ES-I3 (cell line): ENCODE data around the gene LAMC1.

Experiments used
- H3K36me3 ChIP-seq: 2 replicates; pipeline ENCODE4 v1.6.1; 2013; ENCODE audit warnings: mild to moderate bottlenecking, low read length, control low read depth, moderate library complexity; ENCODE audit not compliant: insufficient read depth
- H3K4me1 ChIP-seq: 2 replicates; pipeline ENCODE4 v1.6.1; 2013; ENCODE audit warnings: mild to moderate bottlenecking, control low read depth, low read length; ENCODE audit not compliant: insufficient read depth
- H3K9ac ChIP-seq: 2 replicates; pipeline ENCODE4 v1.6.1; 2013; ENCODE audit warnings: low read depth, mild to moderate bottlenecking, low read length, moderate library complexity
- H3K9me3 ChIP-seq: 2 replicates; pipeline ENCODE4 v1.6.1; 2013; ENCODE audit warnings: mild to moderate bottlenecking, low read length, moderate library complexity; ENCODE audit not compliant: control insufficient read depth, insufficient read depth

Gene LAMC1

GRCh38 chr1:183002797-183003196 lies 20.4 kb upstream of the LAMC1 start:
- H3K36me3 ChIP-seq = no peaks in the 10 kb centered on the region
- no peaks in the 10 kb centered on the region for H3K4me1 ChIP-seq
- no peak overlapping the region for H3K9ac ChIP-seq
- no peaks in the 10 kb centered on the region for H3K9me3 ChIP-seq

GRCh38 chr1:183003203-183003602 lies 20.0 kb upstream of the LAMC1 start:
- H3K36me3 ChIP-seq = no peaks in the 10 kb centered on the region
- no peaks in the 10 kb centered on the region for H3K9me3 ChIP-seq
- no peaks in the 10 kb centered on the region for H3K4me1 ChIP-seq
- no peak overlapping the region for H3K9ac ChIP-seq

GRCh38 chr1:183004141-183004540 lies 19.1 kb upstream of the LAMC1 start:
- Histone ChIP-seq H3K36me3 (no peaks in the 10 kb centered on the region), H3K4me1 (no peaks in the 10 kb centered on the region), H3K9me3 (no peaks in the 10 kb centered on the region), H3K9ac (no peak overlapping the region)

- Histone ChIP-seq H3K36me3 (no peaks in the 10 kb centered on the region), H3K9ac (no peak overlapping the region), H3K9me3 (0 out of 2 replicates have a peak, but pooled peaks cover 4% of the 10 kb centered on the region), H3K4me1 (no peaks in the 10 kb centered on the region)
These were observed 11.4 kb upstream of the LAMC1 start for GRCh38 chr1:183011859-183012258.

- H3K9ac ChIP-seq = no peak overlapping the region
- H3K4me1 ChIP-seq = no peaks in the 10 kb centered on the region
- H3K36me3 ChIP-seq = no peaks in the 10 kb centered on the region
- 0 out of 2 replicates have a peak, but pooled peaks cover 4% of the 10 kb centered on the region for H3K9me3 ChIP-seq
These were observed 10.8 kb upstream of the LAMC1 start for GRCh38 chr1:183012301-183012994.

- Histone ChIP-seq H3K9me3 (no peaks in the 10 kb centered on the region), H3K9ac (no peak overlapping the region)
These were observed 4.0 kb upstream of the LAMC1 start for GRCh38 chr1:183019139-183019740.

GRCh38 chr1:183019860-183020259 lies 3.4 kb upstream of the LAMC1 start:
- Histone ChIP-seq H3K9me3 (no peaks in the 10 kb centered on the region), H3K36me3 (no peaks in the 10 kb centered on the region), H3K9ac (no peak overlapping the region), H3K4me1 (peaks cover 6% of the 10 kb centered on the region; the same call in 1 of the 2 replicates)

More at GRCh38 chr1:183019139-183019740, 4.0 kb upstream of the LAMC1 start:
- H3K4me1 ChIP-seq = peaks cover 6% of the 10 kb centered on the region; the same call in 1 of the 2 replicates
- no peaks in the 10 kb centered on the region for H3K36me3 ChIP-seq

GRCh38 chr1:183021405-183022201 lies 1.6 kb upstream of the LAMC1 start:
- peak overlapping the region; percentile 92 for H3K9ac ChIP-seq
- H3K9me3 ChIP-seq = no peaks in the 10 kb centered on the region
- H3K4me1 ChIP-seq = peaks cover 11% of the 10 kb centered on the region
- no peaks in the 10 kb centered on the region for H3K36me3 ChIP-seq

GRCh38 chr1:183022202-183023145 lies 746 bp upstream of the LAMC1 start:
- peaks cover 15% of the 10 kb centered on the region for H3K4me1 ChIP-seq
- peak overlapping the region; percentile 92 for H3K9ac ChIP-seq
- H3K36me3 ChIP-seq = no peaks in the 10 kb centered on the region

GRCh38 chr1:183023601-183024316 lies 539 bp downstream of the LAMC1 start:
- Histone ChIP-seq H3K9me3 (no peaks in the 10 kb centered on the region), H3K36me3 (no peaks in the 10 kb centered on the region), H3K4me1 (peaks cover 24% of the 10 kb centered on the region), H3K9ac (peak overlapping the region; percentile 82)

More at GRCh38 chr1:183022202-183023145, 746 bp upstream of the LAMC1 start:
- no peaks in the 10 kb centered on the region for H3K9me3 ChIP-seq

- Histone ChIP-seq H3K36me3 (no peaks in the 10 kb centered on the region), H3K4me1 (peaks cover 31% of the 10 kb centered on the region), H3K9ac (peak overlapping the region; percentile 82), H3K9me3 (no peaks in the 10 kb centered on the region)
These were observed 1.2 kb downstream of the LAMC1 start for GRCh38 chr1:183024317-183025009.

- Histone ChIP-seq H3K4me1 (peaks cover 32% of the 10 kb centered on the region), H3K9ac (peak overlapping the region; percentile 82), H3K9me3 (no peaks in the 10 kb centered on the region), H3K36me3 (no peaks in the 10 kb centered on the region)
These were observed 1.8 kb downstream of the LAMC1 start for GRCh38 chr1:183025010-183025337.
